VCaP (cell line): ENCODE data around the gene PTGS1.
"Not testable (repeated sequence)": the region's sequence is repeated elsewhere in the genome, so short reads cannot be mapped to it uniquely, and the experiment has no call there.

Experiments used
- H3K27ac ChIP-seq: fragments of 450-650 bp; 2 replicates; pipeline ENCODE4 v1.5.1; 2017
- TF ChIP-seq, protein P1 (sequence below): fragments of 450-650 bp; conservative IDR thresholded peaks from 2 replicates; pipeline ENCODE4 v1.5.1; 2017; ENCODE audit warnings: mild to moderate bottlenecking, moderate library complexity

Gene PTGS1

DNA sequence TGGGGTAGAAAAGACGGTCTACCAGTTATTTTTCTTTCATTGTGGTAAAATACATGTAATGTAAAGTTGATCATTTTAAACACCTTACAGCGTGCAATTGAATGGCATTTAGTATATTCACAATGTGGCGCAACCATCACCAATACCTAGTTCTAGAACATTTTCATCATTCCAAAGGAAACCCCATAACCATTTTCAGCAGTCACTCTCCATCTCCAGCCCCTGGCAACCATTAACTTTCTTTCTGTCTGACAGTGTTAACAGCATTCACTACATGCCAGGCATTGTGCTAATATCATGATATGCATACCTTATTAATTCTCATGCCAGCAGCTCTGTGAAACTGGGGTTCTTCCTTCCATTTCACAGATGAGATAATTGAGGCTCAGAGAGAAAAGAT, 32.0 kb downstream of the PTGS1 start:
- H3K27ac ChIP-seq: no peak overlapping the region
- TF ChIP-seq, protein P1, sequence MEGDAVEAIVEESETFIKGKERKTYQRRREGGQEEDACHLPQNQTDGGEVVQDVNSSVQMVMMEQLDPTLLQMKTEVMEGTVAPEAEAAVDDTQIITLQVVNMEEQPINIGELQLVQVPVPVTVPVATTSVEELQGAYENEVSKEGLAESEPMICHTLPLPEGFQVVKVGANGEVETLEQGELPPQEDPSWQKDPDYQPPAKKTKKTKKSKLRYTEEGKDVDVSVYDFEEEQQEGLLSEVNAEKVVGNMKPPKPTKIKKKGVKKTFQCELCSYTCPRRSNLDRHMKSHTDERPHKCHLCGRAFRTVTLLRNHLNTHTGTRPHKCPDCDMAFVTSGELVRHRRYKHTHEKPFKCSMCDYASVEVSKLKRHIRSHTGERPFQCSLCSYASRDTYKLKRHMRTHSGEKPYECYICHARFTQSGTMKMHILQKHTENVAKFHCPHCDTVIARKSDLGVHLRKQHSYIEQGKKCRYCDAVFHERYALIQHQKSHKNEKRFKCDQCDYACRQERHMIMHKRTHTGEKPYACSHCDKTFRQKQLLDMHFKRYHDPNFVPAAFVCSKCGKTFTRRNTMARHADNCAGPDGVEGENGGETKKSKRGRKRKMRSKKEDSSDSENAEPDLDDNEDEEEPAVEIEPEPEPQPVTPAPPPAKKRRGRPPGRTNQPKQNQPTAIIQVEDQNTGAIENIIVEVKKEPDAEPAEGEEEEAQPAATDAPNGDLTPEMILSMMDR: no peak

DNA sequence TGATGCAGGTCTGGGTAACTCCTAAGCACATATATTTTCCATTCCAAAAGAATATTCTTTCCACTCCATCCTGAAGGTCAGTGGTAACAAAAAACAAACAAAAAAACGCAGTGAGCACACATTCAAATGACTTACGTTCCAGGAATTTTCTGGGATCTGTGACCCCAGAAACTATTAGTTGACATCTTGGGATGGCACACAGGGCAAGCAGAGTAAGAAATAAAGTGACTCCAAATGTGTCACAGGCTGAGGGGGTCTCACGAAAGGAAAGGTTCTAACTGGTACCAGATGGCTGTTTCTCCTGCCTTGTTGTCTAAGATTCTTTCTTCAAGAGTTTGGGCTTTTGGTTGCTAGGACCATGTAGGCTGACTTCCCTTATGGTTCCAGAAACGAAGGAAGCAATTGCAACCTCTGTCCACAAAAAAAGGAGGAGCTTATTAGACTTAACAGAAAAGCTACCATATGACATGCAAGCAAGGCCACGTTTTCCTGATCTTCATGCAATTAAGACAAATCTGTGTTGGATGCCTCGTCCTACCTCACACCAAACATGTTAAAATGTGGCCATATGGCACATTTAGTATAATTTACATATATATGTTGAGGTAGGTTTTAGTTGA, 32.7 kb downstream of the PTGS1 start:
- TF ChIP-seq, protein P1: no peak
- H3K27ac ChIP-seq: no peak overlapping the region

DNA sequence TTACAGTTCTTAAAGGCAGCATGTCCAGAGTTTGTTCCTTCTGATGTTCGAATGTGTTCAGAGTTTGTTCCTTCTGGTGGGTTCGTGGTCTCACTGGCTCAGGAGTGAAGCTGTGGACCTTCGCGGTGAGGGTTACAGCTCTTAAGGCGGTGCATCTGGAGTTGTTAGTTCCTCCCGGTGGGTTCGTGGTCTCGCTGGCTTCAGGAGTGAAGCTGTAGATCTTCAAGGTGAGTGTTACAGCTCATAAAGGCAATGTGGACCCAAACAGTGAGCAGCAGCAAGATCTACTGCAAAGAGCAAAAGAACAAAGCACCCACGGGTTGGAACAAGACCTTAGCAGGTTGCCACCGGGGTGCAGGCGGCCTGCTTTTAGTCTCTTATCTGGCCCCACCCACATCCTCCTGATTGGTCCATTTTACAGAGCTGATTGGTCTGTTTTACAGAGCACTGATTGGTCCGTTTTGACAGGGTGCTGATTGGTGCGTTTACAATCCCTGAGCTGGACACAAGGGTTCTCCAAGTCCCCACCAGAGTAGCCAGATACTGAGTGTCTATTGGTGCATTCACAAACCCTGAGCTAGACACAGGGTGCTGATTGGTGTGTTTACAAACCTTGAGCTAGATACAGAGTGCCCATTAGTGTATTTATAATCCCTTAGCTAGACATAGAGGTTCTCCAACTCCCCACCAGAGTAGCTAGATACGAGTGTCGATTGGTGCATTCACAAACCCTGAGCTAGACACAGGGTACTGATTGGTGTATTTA, 34.7 kb downstream of the PTGS1 start:
- H3K27ac ChIP-seq: not testable (repeated sequence)

DNA sequence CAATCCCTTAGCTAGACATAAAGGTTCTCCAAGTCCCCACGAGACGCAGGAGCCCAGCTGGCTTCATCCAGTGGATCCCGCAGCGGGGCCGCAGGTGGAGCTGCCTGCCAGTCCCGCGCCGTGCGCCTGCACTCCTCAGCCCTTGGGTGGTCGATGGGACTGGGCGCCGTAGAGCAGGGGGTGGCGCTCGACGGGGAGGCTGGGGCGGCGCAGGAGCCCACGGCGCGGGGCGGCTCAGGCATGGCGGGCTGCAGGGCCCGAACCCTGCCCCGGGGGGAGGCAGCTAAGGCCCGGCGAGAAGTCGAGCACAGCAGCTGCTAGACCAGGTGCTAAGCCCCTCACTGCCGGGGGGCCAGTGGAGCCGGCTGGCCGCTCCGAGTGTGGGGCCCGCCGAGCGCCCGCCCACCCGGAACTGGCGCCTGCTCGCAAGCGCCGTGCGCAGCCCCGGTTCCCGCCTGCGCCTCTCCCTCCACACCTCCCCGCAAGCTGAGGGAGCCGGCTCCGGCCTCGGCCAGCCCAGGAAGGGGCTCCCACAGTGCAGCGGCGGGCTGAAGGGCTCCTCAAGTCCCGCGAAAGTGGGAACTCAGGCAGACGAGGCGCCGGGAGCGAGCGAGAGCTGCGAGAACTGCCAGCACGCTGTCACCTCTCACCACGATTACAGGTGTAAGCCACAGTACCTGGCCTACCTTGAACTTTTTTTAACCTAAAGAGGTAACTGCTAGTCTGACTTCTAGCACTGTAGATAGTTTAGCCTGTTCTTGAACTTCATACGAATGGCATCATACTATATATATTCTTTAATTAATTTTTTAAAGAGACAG, 35.5 kb downstream of the PTGS1 start:
- TF ChIP-seq, protein P1: no peak
- H3K27ac ChIP-seq: no peak overlapping the region

DNA sequence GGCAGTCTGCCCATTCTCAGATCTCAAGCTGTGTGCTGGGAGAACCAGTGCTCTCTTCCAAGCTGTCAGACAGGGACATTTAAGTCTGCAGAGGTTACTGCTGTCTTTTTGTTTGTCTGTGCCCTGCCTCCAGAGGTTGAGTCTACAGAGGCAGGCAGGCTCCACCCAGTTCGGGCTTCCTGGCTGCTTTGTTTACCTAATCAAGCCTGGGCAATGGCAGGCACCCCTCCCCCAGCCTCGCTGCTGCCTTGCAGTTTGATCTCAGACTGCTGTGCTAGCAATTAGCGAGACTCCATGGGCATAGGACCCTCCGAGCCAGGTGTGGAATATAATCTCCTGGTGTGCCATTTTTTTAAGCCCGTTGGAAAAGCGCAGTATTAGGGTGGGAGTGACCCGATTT, 43.3 kb downstream of the PTGS1 start:
- not testable (repeated sequence) for H3K27ac ChIP-seq

DNA sequence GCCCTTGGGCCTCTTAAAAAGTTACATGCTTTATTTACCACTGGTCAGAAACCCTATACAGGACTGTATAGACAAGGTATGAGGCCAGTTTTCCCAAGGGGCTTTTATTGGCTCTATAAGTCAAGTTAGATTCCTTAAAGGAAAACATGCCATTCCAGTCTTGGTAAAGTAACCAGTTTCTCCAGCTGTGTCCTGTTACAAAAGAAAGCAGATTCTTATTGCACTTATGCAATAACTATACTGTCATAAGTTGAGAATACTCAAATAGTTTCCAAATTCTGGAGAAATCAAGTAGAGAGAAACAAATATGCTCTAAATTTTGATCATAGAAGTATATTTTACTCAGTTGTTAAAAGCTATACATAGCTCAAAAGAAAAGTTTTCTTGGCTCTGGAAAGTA, 47.2 kb downstream of the PTGS1 start:
- TF ChIP-seq, protein P1: no peak
- H3K27ac ChIP-seq: no peak overlapping the region

DNA sequence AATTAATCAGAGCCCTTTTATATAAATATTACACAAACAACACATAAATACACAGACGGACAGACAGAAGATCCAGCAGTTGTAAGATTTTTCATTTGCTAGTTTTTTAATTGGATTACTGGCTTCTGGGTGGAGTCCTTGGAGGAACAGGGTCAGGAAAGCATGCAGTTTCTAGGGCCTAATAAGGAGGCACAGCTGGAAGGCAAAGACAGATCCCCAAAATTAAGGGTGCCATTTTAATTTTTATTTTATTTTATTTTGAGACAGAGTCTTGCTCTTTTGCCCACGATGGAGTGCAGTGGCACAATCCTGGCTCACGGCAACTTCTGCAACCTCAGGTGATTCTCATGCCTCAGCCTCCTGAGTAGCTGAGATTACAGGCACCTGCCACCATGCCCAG, 49.5 kb downstream of the PTGS1 start:
- TF ChIP-seq, protein P1: no peak
- H3K27ac ChIP-seq: no peak overlapping the region

DNA sequence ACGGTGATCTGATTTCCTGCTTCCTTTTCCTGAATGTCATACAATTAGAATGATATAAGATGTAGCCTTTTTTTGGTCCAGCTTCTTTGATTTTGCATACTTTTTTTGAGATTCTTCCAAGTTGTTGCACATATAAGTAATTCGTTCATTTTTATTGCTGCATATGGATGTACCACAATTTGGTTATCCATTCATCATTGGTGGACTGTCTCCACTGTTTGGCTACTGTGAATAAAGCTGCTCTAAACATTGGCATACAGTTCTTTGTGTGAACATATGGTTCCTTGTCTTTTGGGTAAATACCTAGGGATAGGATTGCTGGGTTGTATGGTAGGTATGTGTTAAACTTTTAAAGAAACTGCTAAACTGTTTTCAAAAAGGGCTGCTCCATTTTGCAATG, 54.3 kb downstream of the PTGS1 start:
- no peak overlapping the region for H3K27ac ChIP-seq
- TF ChIP-seq, protein P1: no peak
